Measurements from ENCODE around the gene MSH3. TPM values are rescaled to one million over a fixed set of nuclear protein-coding genes. Genes with fewer than 3 reads are reported as not detected.
A peak's percentile ranks its signal among the peaks of the same experiment; 100 is the strongest.
"Not testable (repeated sequence)": the region's sequence is repeated elsewhere in the genome, so short reads cannot be mapped to it uniquely, and the experiment has no call there.

Gene MSH3
- total RNA-seq, 1 donor from 2014 or later: 20.2 TPM

DNA sequence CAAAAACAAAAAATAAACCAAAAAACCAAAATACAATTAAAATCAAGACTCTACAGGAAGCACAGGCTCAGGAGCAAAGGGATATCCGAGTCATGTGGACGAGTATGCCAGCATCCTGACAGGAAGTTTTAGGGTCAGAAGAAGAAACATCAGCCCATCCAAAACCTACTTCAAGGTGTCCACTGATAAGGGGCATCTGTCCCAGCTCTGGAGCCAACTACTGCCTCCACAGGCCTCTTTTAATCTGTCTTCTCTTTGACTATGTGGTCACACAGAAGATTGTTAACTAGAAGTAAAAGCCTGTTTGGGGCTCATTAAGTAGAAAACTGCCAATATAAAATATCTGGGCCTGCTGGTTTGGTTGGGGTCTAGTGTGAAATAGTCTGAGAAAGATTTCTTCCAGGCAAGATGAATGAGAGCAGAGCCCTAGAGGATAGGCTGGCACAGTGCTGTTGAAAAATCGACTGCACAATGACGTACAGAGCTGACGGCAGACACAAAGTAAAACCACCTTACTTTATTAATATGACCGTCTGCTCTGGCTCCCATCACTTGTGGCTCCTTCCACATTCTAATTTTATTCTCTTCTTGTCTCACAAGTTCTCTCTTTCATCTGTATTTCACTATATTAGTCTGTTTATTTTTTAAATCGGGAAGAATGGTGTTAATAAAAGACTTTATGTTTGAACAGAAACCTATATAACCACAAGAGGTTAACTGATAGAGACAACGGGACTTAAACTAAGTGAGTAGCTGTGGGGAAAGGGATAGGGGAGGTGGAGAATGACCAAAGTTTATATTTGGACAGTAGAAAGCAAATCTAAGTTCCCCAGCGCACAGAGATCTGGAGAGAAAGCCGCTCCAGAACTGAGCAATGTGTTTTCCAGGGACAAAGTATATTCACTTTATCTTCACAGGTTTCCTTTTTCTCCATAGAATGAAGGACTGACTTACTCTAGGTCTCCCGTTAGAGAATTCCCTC is 22.9 kb upstream of the MSH3 start:
- no peak for DNase-seq (ENCODE audit: low spot score)
- peaks cover 34% of the 10 kb centered on the region for H3K36me3 Mint-ChIP-seq (ENCODE audit: low read depth)
- intact Hi-C loops (cut with micrococcal nuclease): no loop called here
- no peak overlapping the region for H3K27ac Mint-ChIP-seq
- H3K9me3 Mint-ChIP-seq: no peaks in the 10 kb centered on the region
- no peaks in the 10 kb centered on the region for H3K4me1 Mint-ChIP-seq (ENCODE audit: low read depth)
- no peaks in the 10 kb centered on the region for H3K27me3 Mint-ChIP-seq (ENCODE audit: insufficient read depth)
- H3K4me3 Mint-ChIP-seq: no peak overlapping the region

DNA sequence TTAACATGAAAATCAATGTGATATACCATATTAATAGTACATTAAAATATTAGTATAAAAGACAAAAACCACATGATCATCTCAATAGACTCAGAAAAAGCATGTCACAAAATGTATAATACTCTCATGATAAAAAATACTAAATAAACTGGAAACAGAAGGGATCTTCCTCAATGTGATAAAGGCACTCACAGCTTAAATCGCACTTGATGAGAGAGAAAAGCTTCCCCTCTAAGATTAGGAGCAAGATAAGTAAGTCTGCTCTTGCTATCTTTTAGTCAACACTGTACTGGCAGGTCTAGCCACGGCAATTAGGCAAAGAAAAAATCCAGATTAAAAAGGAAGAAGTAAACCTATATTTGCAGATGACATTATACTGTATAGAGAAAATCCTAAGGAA is 21.8 kb upstream of the MSH3 start:
- Mint-ChIP-seq H3K4me3 (no peak overlapping the region), H3K27ac (no peak overlapping the region), H3K36me3 (ENCODE audit: low read depth) (peaks cover 35% of the 10 kb centered on the region), H3K4me1 (ENCODE audit: low read depth) (no peaks in the 10 kb centered on the region), H3K27me3 (ENCODE audit: insufficient read depth) (no peaks in the 10 kb centered on the region), H3K9me3 (no peaks in the 10 kb centered on the region)
- intact Hi-C loops (cut with micrococcal nuclease): no loop called here
- DNase-seq (ENCODE audit: low spot score): no peak

DNA sequence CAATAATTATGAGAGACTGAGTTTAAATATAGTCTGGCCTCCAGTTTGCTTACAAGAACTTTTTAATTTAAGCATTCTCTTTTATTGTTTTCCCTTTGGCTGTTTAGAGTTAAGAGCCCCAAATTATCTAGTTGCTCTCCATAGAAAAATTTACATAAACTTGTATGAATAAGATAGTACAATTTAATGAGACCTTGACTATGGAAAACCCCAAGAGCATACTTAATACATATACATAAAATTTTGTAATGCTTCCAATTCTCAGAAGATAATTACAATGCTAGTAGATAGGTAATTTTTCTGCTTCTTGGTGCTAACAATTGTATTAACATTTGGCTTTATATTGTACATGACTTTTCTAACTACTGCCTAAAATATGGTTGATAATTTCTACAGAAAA is 20.3 kb upstream of the MSH3 start:
- Mint-ChIP-seq H3K36me3 (ENCODE audit: low read depth) (peaks cover 43% of the 10 kb centered on the region), H3K9me3 (no peaks in the 10 kb centered on the region), H3K27ac (no peak overlapping the region), H3K27me3 (ENCODE audit: insufficient read depth) (no peaks in the 10 kb centered on the region), H3K4me1 (ENCODE audit: low read depth) (no peaks in the 10 kb centered on the region), H3K4me3 (no peak overlapping the region)
- no peak for DNase-seq (ENCODE audit: low spot score)
- intact Hi-C loops (cut with micrococcal nuclease): no loop called here

DNA sequence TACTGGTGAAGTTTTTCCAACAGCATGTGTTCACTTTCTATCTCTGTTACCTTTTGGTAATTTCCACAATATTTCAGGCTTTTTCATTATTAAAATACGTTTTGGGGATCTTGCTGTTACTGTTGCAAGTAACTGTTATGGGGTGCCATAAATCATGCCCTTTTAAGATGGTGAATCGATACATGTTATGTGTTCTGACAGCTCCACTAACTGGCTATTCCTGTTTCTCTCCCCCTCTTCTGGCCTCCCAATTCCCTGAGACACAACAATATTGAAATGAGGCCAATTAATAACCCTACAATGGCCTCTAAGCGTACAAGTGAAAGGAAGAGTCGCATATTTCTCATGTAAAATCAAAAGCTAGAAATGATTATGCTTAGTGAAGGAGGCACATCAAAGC is 13.1 kb upstream of the MSH3 start:
- no peak for DNase-seq (ENCODE audit: low spot score)
- peaks cover 6% of the 10 kb centered on the region for H3K4me1 Mint-ChIP-seq (ENCODE audit: low read depth)
- intact Hi-C loops (cut with micrococcal nuclease): no loop called here
- no peaks in the 10 kb centered on the region for H3K9me3 Mint-ChIP-seq
- no peak overlapping the region for H3K4me3 Mint-ChIP-seq
- H3K36me3 Mint-ChIP-seq (ENCODE audit: low read depth): peaks cover 59% of the 10 kb centered on the region
- H3K27ac Mint-ChIP-seq: no peak overlapping the region
- no peaks in the 10 kb centered on the region for H3K27me3 Mint-ChIP-seq (ENCODE audit: insufficient read depth)

DNA sequence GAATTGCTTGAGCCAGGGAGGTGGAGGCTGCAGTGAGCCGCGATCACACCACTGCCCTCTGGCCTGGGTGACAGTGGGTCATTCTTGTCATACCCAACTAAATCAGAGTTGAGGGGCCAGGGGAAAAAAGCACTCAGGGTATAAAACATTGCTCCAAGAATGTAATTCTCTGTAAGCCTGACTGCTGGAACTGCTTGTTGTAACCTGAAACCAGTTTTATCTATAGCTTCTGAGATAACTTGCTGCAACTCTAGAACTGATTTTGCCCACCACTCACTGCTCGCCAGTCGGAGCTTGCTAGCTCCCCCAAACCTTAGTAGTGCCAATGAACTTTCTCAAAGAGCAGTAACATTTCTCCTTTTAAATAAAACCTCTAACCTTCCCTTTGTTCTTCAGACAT is 9.6 kb upstream of the MSH3 start:
- Mint-ChIP-seq H3K4me3 (no peak overlapping the region), H3K27ac (no peak overlapping the region), H3K36me3 (ENCODE audit: low read depth) (peaks cover 67% of the 10 kb centered on the region), H3K27me3 (ENCODE audit: insufficient read depth) (no peaks in the 10 kb centered on the region), H3K4me1 (ENCODE audit: low read depth) (peaks cover 21% of the 10 kb centered on the region), H3K9me3 (no peaks in the 10 kb centered on the region)
- no peak for DNase-seq (ENCODE audit: low spot score)
- intact Hi-C loops (cut with micrococcal nuclease): no loop called here

DNA sequence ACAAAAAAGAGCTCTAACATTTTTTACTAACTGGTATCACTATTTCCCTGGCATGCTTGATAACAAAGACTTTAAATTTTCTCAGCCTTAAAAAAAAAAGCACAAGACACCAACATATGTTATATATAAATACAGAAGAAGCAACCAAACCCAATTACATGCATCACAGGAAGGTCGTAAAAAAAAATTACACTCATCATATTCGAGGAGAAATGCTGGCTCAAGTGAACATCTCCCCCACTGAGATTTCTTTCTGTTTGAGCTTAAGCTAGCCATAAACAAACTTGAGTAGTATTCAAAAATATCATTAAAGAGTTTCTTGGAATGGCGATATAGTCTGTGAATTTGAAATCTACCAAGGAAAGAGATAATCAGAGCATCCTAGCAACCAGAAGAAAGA is 7.5 kb upstream of the MSH3 start:
- H3K27ac Mint-ChIP-seq: no peak overlapping the region
- no peak overlapping the region for H3K4me3 Mint-ChIP-seq
- no peaks in the 10 kb centered on the region for H3K27me3 Mint-ChIP-seq (ENCODE audit: insufficient read depth)
- intact Hi-C loops (cut with micrococcal nuclease): no loop called here
- no peak for DNase-seq (ENCODE audit: low spot score)
- peaks cover 53% of the 10 kb centered on the region for H3K36me3 Mint-ChIP-seq (ENCODE audit: low read depth)
- peaks cover 21% of the 10 kb centered on the region for H3K4me1 Mint-ChIP-seq (ENCODE audit: low read depth)
- no peaks in the 10 kb centered on the region for H3K9me3 Mint-ChIP-seq

DNA sequence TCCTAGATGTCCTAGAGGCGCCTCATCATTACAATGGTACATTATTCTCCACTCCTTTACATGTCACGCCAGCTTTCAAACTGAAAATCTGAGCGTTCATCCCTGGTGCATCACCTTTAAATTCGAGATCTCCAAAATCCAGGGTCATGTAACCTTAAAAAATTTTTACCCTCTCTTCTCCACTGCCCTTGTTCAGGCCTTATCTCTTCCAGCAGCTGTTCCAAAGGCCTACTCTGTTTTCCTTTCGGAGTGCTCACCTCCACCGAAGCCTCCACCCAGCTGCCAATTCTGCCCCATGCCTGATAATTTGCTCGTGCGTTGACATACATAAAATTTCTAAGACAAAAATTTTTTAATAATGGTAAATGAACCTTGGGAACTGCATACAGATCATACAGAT is 950 bp upstream of the MSH3 start:
- Mint-ChIP-seq H3K4me1 (ENCODE audit: low read depth) (peaks cover 38% of the 10 kb centered on the region), H3K27ac (peak overlapping the region; percentile 45), H3K27me3 (ENCODE audit: insufficient read depth) (no peaks in the 10 kb centered on the region), H3K36me3 (ENCODE audit: low read depth) (peaks cover 33% of the 10 kb centered on the region), H3K9me3 (no peaks in the 10 kb centered on the region), H3K4me3 (peak overlapping the region; percentile 93)
- intact Hi-C loops (cut with micrococcal nuclease): loop anchor here (5.0 to 10.0 kb wide), 4 partner anchors 396 to 1319 kb away; partner anchors contain the start of genes ATG10, HOMER1 and SERINC5
- no peak for DNase-seq (ENCODE audit: low spot score)

DNA sequence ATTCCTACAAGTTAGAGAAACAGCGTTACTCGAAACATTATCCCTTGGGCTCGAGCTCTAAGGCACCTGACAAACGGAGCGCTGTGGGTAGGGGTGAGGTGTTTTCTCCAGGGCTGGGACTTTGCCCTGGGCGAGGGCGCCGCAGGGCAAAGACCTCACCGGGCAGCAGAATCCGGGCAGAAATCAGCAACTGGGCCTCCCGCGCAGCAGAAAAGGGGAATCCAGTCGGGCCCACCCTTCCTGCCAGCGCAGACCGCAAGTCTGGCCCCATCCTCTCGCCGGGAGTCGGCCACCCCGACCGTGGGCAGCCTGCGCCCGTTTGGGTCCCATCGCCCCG is 430 bp upstream of the MSH3 start:
- DNase-seq (ENCODE audit: low spot score): no peak
- Mint-ChIP-seq H3K27me3 (ENCODE audit: insufficient read depth) (no peaks in the 10 kb centered on the region), H3K27ac (peak overlapping the region; percentile 45), H3K9me3 (no peaks in the 10 kb centered on the region), H3K4me3 (peak overlapping the region; percentile 93), H3K4me1 (ENCODE audit: low read depth) (peaks cover 37% of the 10 kb centered on the region), H3K36me3 (ENCODE audit: low read depth) (peaks cover 31% of the 10 kb centered on the region)
- intact Hi-C loops (cut with micrococcal nuclease): loop anchor here (1.0 to 10.0 kb wide), 8 partner anchors 101 to 1669 kb away; partner anchors contain the start of genes ARSB, ATG10, HOMER1 and MTX3

DNA sequence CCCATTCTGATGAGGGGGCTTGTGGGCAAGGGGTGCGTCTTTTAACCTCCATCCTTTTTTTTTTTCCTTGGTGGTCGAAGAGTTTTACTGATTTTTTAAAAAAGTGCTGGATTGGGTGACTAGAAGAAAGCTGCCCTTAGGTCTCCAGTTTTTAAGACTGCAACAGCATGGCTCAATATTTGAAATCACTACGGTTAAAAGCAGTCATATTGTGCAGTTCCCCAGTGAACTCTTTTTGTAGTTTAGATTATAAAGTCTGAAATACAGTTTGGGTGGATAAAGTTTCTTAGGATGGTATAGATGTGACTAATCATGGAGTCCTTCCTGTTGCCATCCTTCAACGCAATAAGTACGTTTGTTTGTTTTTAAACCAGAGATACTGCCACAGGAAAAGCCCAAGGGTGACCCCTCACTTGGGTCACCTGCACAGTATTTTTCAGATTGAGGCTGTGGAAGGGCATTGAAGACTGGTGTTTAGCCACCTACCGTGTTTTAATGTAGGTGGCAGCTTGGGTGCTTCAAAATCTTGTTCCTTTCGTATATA is 851 bp downstream of the MSH3 start:
- Mint-ChIP-seq H3K4me3 (peak overlapping the region; percentile 93), H3K27me3 (ENCODE audit: insufficient read depth) (no peaks in the 10 kb centered on the region), H3K9me3 (no peaks in the 10 kb centered on the region)

DNA sequence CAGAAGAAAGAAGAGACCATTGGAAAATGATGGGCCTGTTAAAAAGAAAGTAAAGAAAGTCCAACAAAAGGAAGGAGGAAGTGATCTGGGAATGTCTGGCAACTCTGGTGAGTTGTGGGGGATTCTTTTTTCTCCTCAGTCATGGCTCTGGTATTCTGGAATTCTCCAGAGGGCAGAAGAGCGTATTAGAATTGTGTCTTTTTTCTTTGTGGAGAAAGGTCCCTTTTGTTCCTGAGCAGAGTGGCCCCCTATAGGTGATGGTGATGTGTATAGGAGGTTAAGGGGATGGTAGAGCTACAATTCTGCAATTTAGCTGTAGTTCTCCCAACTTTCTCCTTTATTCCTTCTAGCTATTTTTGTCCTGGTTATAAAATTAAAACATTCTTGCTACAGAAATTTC is 2.0 kb downstream of the MSH3 start:
- intact Hi-C loops (cut with micrococcal nuclease): loop anchor here (5.0 to 10.0 kb wide), 3 partner anchors 169 to 1142 kb away; partner anchors contain the start of genes FAM151B and HOMER1
- H3K36me3 Mint-ChIP-seq (ENCODE audit: low read depth): peaks cover 48% of the 10 kb centered on the region

More for the DNA sequence above, 851 bp downstream of the MSH3 start:
- peaks cover 41% of the 10 kb centered on the region for H3K36me3 Mint-ChIP-seq (ENCODE audit: low read depth)
- H3K4me1 Mint-ChIP-seq (ENCODE audit: low read depth): peaks cover 37% of the 10 kb centered on the region
- DNase-seq (ENCODE audit: low spot score): peak; percentile 5
- intact Hi-C loops (cut with micrococcal nuclease): loop anchor here (1.0 to 10.0 kb wide), 10 partner anchors 17 to 1671 kb away; partner anchors contain the start of genes ARSB, FAM151B, HOMER1 and MTX3
- H3K27ac Mint-ChIP-seq: peak overlapping the region; percentile 98

DNA sequence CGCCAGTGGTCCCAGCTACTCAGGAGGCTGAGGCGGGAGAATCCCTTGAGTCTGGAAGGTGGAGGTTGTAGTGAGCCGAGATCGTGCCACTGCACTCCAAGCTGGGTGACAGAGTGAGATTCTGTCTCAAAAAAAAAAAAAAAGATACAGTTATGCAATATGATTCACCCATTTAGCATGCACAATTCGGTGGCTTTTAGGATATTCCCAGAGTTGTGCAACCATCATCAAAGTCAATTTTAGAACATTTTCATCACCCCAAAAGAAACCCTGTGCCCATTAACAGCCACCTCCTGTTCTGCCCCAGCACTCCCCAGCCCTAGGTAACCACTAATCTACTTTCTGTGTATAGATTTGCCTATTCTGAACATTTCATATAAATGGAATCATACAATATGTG is 4.7 kb downstream of the MSH3 start:
- Mint-ChIP-seq H3K36me3 (ENCODE audit: low read depth) (peaks cover 47% of the 10 kb centered on the region), H3K9me3 (no peaks in the 10 kb centered on the region), H3K4me3 (no peak overlapping the region), H3K27me3 (ENCODE audit: insufficient read depth) (no peaks in the 10 kb centered on the region), H3K27ac (no peak overlapping the region), H3K4me1 (ENCODE audit: low read depth) (peaks cover 28% of the 10 kb centered on the region)
- intact Hi-C loops (cut with micrococcal nuclease): loop anchor here (5.0 to 10.0 kb wide), 3 partner anchors 172 to 1144 kb away; partner anchors contain the start of genes FAM151B and HOMER1
- no peak for DNase-seq (ENCODE audit: low spot score)

More for the DNA sequence above, 2.0 kb downstream of the MSH3 start:
- H3K9me3 Mint-ChIP-seq: no peaks in the 10 kb centered on the region
- H3K27me3 Mint-ChIP-seq (ENCODE audit: insufficient read depth): no peaks in the 10 kb centered on the region
- peak overlapping the region; percentile 93 for H3K4me3 Mint-ChIP-seq
- H3K27ac Mint-ChIP-seq: peak overlapping the region; percentile 98
- peaks cover 37% of the 10 kb centered on the region for H3K4me1 Mint-ChIP-seq (ENCODE audit: low read depth)
- DNase-seq (ENCODE audit: low spot score): no peak

DNA sequence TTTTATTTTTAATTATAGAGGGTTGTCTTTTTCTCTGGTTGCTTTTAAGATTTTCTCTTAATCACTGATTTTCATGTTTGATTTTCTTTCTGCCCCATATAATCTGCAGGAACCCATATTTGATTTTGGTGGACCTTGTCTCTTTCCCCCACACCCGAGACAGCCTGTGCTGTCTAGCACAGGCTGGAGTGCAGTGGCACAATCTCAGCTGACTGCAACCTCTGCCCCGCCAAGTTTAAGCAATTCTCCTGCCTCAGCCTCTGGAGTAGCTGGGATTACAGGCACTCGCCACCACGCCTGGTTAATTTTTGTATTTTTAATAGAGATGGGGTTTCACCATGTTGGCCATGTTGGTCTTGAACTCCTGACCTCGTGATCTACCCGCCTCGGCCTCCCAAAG is 6.2 kb downstream of the MSH3 start:
- Mint-ChIP-seq H3K4me1 (ENCODE audit: low read depth) (peaks cover 28% of the 10 kb centered on the region), H3K36me3 (ENCODE audit: low read depth) (peaks cover 56% of the 10 kb centered on the region)
- intact Hi-C loops (cut with micrococcal nuclease); H3K27me3 Mint-ChIP-seq (ENCODE audit: insufficient read depth); H3K4me3 Mint-ChIP-seq; DNase-seq (ENCODE audit: low spot score); H3K27ac Mint-ChIP-seq; H3K9me3 Mint-ChIP-seq: not testable (repeated sequence)

DNA sequence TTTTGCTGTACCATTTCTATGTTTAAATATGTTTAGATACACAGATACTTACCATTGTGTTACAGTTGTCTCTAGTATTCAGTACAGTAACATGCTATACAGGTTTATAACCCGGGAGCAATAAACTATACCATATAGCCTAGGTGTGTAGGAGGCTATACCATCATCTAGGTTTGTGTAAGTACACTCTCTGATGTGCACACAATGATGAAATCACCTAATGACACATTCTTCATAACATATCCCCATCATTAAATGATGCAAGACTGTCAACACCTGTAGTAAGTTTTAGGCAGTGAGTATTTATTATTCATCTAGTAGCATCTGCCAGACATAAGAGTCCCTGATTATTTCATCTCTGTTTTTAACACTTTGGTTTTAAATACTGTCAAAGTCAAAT is 7.7 kb downstream of the MSH3 start:
- H3K36me3 Mint-ChIP-seq (ENCODE audit: low read depth): peaks cover 53% of the 10 kb centered on the region
- H3K27me3 Mint-ChIP-seq (ENCODE audit: insufficient read depth): no peaks in the 10 kb centered on the region
- intact Hi-C loops (cut with micrococcal nuclease): no loop called here
- peaks cover 21% of the 10 kb centered on the region for H3K4me1 Mint-ChIP-seq (ENCODE audit: low read depth)
- no peak overlapping the region for H3K4me3 Mint-ChIP-seq
- DNase-seq (ENCODE audit: low spot score): no peak
- no peak overlapping the region for H3K27ac Mint-ChIP-seq
- H3K9me3 Mint-ChIP-seq: no peaks in the 10 kb centered on the region
